GM18519 (cell line): Measurements from ENCODE around the gene PSME3IP1.
A peak's percentile ranks its signal among the peaks of the same experiment; 100 is the strongest.

Experiments used
- ATAC-seq: cut with Tn5 transposase; IDR thresholded peaks from one replicate; pipeline ENCODE4 v1.9.1; 2021; ENCODE audit warnings: mild to moderate bottlenecking, moderate library complexity; ENCODE audit not compliant: unreplicated experiment, low FRiP score

The PSME3IP1 gene, protein sequence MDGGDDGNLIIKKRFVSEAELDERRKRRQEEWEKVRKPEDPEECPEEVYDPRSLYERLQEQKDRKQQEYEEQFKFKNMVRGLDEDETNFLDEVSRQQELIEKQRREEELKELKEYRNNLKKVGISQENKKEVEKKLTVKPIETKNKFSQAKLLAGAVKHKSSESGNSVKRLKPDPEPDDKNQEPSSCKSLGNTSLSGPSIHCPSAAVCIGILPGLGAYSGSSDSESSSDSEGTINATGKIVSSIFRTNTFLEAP

GRCh38 chr16:57185945-57186871, at the start of gene PSME3IP1, which contains the start of gene RSPRY1:
TSS of gene PSME3IP1 (minus strand) at chr16:57186039. CDS start at chr16:57173854, 12,185 bp downstream.
TSS of gene RSPRY1 (plus strand) at chr16:57186329. CDS start at chr16:57204659, 18,330 bp downstream.
- ATAC-seq, result peak; percentile 70

GRCh38 chr16:57235128-57236021, 49.5 kb upstream of the PSME3IP1 start:
- ATAC-seq, result no peak

- ATAC-seq, result no peak
Measured at GRCh38 chr16:57234707-57235092, 48.9 kb upstream of the PSME3IP1 start.

- no peak for ATAC-seq
Measured at GRCh38 chr16:57233944-57234706, 48.3 kb upstream of the PSME3IP1 start.

- ATAC-seq, result no peak
Measured at GRCh38 chr16:57231821-57232350, 46.0 kb upstream of the PSME3IP1 start.

DNA sequence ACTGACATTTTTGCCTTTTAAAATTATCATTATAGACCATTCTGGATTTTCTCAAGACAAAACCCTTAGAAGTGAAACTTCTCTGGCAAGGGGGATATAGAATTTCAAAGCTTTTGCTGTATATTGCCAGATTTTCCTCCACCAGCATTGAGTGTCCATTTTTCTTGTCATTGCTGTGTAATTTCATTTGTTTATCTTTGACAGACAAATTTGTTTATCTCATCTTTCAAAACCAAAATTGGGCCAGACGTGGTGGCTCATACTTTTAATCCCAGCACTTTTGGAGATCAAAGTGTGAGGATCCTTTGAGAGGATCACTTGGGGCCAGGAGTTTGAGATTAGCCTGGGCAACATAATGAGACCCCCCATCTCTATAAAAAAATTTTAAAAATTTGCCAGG, 43.2 kb upstream of the PSME3IP1 start:
- ATAC-seq, result no peak

- no peak for ATAC-seq
Measured at GRCh38 chr16:57226701-57227621, 41.1 kb upstream of the PSME3IP1 start.

GRCh38 chr16:57225978-57226377, 40.1 kb upstream of the PSME3IP1 start:
- no peak for ATAC-seq

- ATAC-seq, result no peak
Measured at GRCh38 chr16:57224651-57225335, 39.0 kb upstream of the PSME3IP1 start.

DNA sequence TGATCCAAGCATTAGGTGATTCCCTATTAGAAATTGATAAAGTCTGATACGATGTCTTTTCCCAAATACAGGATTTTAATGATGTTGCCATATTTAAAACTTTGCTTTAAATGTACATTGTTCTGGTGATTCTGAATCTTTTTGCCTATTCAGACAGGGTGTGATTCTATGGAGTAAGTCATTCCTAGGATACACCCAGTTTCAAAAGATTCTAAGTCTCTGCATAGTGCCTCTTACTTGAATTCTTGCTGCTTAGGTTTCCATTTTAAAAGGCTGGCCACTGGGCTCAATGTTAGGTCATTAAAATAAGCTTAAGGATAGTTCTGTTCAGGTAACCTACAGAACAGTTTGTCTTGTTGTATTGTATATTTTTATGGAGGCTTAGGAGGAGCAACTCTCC, 37.2 kb upstream of the PSME3IP1 start:
- ATAC-seq, result no peak

DNA sequence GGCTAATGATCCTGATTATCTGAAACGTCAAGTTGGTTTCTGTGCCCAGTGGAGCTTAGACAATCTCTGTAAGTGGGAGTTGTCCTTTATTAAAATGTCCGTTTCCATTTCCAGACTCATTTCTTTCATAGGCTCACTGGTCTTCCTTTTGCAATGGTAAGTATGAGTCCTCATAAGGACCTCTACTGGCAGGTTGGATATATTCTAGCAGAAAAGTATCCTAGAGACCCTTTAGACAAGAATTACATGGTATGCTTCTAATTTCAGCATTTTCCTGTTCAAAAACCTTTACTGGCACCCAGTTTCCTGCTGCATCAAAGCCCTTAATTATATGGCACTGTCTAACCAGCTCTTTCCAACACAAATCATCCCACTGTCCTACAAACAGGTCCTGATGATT, 31.1 kb upstream of the PSME3IP1 start:
- ATAC-seq, result no peak

DNA sequence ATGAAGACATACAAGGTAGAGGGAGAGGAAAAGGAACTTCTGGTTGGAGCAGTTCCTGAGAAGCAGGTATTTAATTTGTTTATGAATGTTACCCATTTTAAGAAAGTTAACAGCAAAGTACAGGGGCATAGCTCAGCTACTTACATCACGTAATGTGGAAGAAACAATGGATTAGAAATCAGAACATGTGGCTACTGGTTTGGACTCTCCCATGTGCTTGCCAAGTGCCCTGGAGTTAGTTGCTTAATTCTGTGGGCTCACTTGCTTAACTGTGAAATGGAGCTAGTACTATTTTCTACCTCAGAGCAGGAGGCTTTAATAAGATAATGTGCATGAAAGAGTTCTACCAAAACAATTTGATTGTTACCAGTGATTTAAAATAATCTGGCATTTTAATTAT, 27.6 kb upstream of the PSME3IP1 start:
- ATAC-seq, result no peak

GRCh38 chr16:57209780-57210179, 23.9 kb upstream of the PSME3IP1 start:
- no peak for ATAC-seq

GRCh38 chr16:57208926-57209325, 23.1 kb upstream of the PSME3IP1 start:
- ATAC-seq, result no peak

DNA sequence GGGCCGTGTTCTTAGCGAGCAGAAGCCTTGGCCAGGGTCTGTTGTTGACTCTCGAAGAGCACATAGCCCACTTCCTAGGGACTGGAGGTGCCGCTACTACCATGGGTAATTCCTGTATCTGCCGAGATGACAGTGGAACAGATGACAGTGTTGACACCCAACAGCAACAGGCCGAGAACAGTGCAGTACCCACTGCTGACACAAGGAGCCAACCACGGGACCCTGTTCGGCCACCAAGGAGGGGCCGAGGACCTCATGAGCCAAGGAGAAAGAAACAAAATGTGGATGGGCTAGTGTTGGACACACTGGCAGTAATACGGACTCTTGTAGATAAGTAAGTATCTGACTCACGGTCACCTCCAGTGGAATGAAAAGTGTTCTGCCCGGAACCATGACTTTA, 18.8 kb upstream of the PSME3IP1 start:
- no peak for ATAC-seq

DNA sequence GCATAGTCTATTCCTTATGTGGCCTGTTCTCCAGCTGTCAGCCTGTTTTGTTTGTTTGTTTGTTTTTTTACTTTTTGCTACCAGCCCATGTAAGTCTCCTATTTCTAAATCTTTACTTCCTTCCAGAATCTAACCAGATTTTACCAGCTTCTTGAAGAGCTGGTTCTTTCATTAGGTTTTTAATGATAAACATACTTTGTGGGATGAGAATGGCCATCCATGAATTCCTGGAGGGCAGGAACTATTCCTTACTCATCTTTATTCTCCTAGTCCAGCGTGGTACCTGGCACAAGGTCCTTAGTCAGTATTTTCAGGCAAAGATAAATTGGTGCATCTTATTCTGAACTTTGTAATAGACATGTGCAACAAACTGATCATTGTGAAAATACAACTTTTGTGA, 17.6 kb upstream of the PSME3IP1 start:
- no peak for ATAC-seq

DNA sequence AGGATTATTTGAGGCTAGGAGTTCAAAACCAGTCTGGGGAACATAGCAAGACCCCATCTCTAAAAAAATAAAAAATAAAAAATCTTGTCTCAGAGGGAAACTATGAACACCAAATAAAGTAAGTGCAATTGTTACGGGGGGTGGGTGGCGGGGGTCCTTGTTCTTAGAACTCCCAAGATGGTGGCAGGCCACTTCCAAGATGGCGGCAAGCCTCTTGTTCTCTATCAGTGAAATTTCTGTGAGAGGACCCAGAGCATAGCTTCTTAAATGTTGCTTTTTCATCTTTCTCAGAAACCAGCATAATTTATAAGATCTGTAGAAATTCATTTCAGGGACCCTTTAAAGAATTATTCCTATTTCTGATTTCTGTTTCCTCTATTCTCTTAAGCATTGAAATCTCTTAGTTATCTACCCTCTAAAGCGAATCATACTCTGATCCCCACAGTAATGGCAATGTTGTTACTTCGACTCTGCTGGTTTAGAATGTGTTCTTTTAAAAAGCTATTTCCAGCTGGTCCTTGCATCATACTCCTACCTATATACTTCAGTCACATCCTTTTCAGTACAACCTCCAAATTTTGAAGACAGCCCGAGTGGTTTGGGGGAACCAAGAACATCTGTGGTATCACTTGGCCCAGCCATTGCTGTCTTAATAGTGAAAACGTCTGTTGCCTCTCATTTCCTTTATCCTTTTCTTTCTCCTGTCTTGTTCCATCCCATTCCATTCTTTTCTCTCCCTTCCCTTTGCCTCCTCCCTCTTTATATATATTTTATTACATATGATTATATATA, 16.5 kb upstream of the PSME3IP1 start:
- ATAC-seq, result no peak
